ENCODE measurements around the gene GET4. TPM values are rescaled to one million over a fixed set of nuclear protein-coding genes. Genes with fewer than 3 reads are reported as not detected.

GET4 gene
- polyA plus RNA-seq, 1 of the 3 experiments (the other 2 are of a cell fraction): 63.1 TPM

GRCh38 chr7:868189-868486 is 8.2 kb upstream of the GET4 start (continued):
- no peak for TF ChIP-seq EZH2phosphoT487 (IDR thresholded peaks at IDR 0.05; ENCODE audit: borderline replicate concordance, low read depth)
- TF ChIP-seq RXRA (IDR thresholded peaks at IDR 0.05; ENCODE audit: borderline replicate concordance, low read depth): no peak
- 0 out of 2 replicates have a peak, but pooled peaks have one; percentile 27 for TF ChIP-seq RCOR1 (IDR thresholded peaks at IDR 0.05; ENCODE audit: low read length)
- TF ChIP-seq RAD21 (IDR thresholded peaks at IDR 0.05; ENCODE audit: low read length): no peak
- no peak for TF ChIP-seq REST (IDR thresholded peaks at IDR 0.05; ENCODE audit: low read depth, low read length)

GRCh38 chr7:869348-869747 is 7.0 kb upstream of the GET4 start:
- peaks cover 0 to 27% of the 10 kb centered on the region in 2 experiments; a peak in 2 of 4 replicates for H3K4me1 ChIP-seq (ENCODE audit: control insufficient read depth in 1 of 2, insufficient read depth in 2 of 2, low read depth in 1 of 2, low read length in 1 of 2)
- no peaks in the 10 kb centered on the region for H3K9me2 ChIP-seq
- no peaks in the 10 kb centered on the region for H3K9me3 ChIP-seq
- H3K36me3 ChIP-seq (replicated peaks in 1 of 2; ENCODE audit: control insufficient read depth in 1 of 2, insufficient read depth in 2 of 2, low read length in 1 of 2): peaks cover 50 to 68% of the 10 kb centered on the region in 2 experiments
- no peak overlapping the region for H3K9ac ChIP-seq
- peaks cover 30% of the 10 kb centered on the region for H3F3A ChIP-seq (replicated peaks; ENCODE audit: insufficient read depth)
- whole genome bisulfite sequencing (ENCODE audit: low lambda C conversion rate): 94% methylated on average over 14 of the region's 14 CpGs
- TF ChIP-seq TCF12 (IDR thresholded peaks at IDR 0.05) (no peak), RXRA (IDR thresholded peaks at IDR 0.05; ENCODE audit: borderline replicate concordance, low read depth) (no peak), CHD2 (IDR thresholded peaks at IDR 0.05; ENCODE audit: low read length, partially characterized antibody) (no peak), MXI1 (IDR thresholded peaks at IDR 0.05; ENCODE audit: low read depth, low read length) (no peak), ELF1 (IDR thresholded peaks at IDR 0.05) (no peak), GABPA (IDR thresholded peaks at IDR 0.05; ENCODE audit: low read depth) (no peak), ZBTB33 (IDR thresholded peaks at IDR 0.05; ENCODE audit: borderline replicate concordance, low read depth) (no peak), JUND (IDR thresholded peaks at IDR 0.05) (no peak), MAX (IDR thresholded peaks at IDR 0.05; ENCODE audit: low read depth) (no peak), PBX3 (IDR thresholded peaks at IDR 0.05) (no peak), REST (IDR thresholded peaks at IDR 0.05; ENCODE audit: low read depth, low read length) (no peak), TEAD4 (IDR thresholded peaks at IDR 0.05; ENCODE audit: borderline replicate concordance, insufficient read depth) (no peak)
- H3K4me2 ChIP-seq: no peak overlapping the region
- H4K20me1 ChIP-seq (ENCODE audit: insufficient read depth): no peaks in the 10 kb centered on the region
- no peaks in the 10 kb centered on the region for H3K27me3 ChIP-seq (ENCODE audit: insufficient read depth)
- POLR2A ChIA-PET: no interaction called here
- H3K4me3 ChIP-seq (ENCODE audit: low read depth in 2 of 2, low read length in 1 of 2): no peak overlapping the region
- H2AFZ ChIP-seq (ENCODE audit: low read depth): no peak overlapping the region
- H3K27ac ChIP-seq (ENCODE audit: low read depth in 2 of 2, low read length in 1 of 2): no peak overlapping the region
- DNase-seq: no peak
- CTCF ChIA-PET: interaction anchor here (1.2 to 3.7 kb wide), 2 partner anchors 33 to 47 kb away, joined by 3 to 11 read pairs; no protein-coding TSS in a partner anchor
- 0 out of 2 replicates have a peak, but pooled peaks cover 5% of the 10 kb centered on the region for H3K79me2 ChIP-seq (ENCODE audit: insufficient read depth)
